HepG2 (cell line): ENCODE results near the gene MIDN. TPM values are rescaled to one million over a fixed set of nuclear protein-coding genes. Genes with fewer than 3 reads are reported as not detected.

ENCODE experiments used
- BCL6 ChIP-seq: IDR thresholded peaks from 2 replicates; pipeline ENCODE4 v1.6.1; 2016; ENCODE audit warnings: missing genetic modification reagents, missing compliant biosample characterization
- CHCHD3 ChIP-seq: sonication (generic); formaldehyde crosslinking; IDR thresholded peaks from 2 replicates; pipeline ENCODE4 v1.8.0; 2022; ENCODE audit warnings: mild to moderate bottlenecking, missing genetic modification reagents, moderate library complexity
- ETV6 ChIP-seq: sonication (generic); formaldehyde crosslinking; conservative IDR thresholded peaks from 2 replicates; pipeline ENCODE4 v1.4.0; 2020; ENCODE audit warnings: missing genetic modification reagents
- GFI1 ChIP-seq: sonication (generic); formaldehyde crosslinking; IDR thresholded peaks from 2 replicates; pipeline ENCODE4 v1.5.0; 2020; ENCODE audit warnings: missing genetic modification reagents, mild to moderate bottlenecking, borderline replicate concordance
- KAT8 ChIP-seq: IDR thresholded peaks from 2 replicates; pipeline ENCODE4 v1.6.1; 2016; ENCODE audit warnings: missing genetic modification reagents, missing compliant biosample characterization
- MBD4 ChIP-seq: IDR thresholded peaks from 2 replicates; pipeline ENCODE4 v1.6.1; 2012; ENCODE audit warnings: low read length, inconsistent platforms, borderline replicate concordance
- NCOA1 ChIP-seq: sonication (generic); formaldehyde crosslinking; IDR thresholded peaks from 2 replicates; pipeline ENCODE4 v1.9.0; 2021; ENCODE audit warnings: missing genetic modification reagents
- NCOA2 ChIP-seq: sonication (generic); formaldehyde crosslinking; IDR thresholded peaks from 2 replicates; pipeline ENCODE4 v1.8.0; 2022; ENCODE audit warnings: inconsistent platforms
- NFYB ChIP-seq: sonication (generic); formaldehyde crosslinking; IDR thresholded peaks from 2 replicates; pipeline ENCODE4 v1.4.0; 2020; ENCODE audit warnings: missing genetic modification reagents
- RFX1 ChIP-seq: fragments of 450-650 bp; IDR thresholded peaks from 2 replicates; pipeline ENCODE4 v1.6.1; 2017
- SKI ChIP-seq: fragments of 450-650 bp; IDR thresholded peaks from one replicate; pipeline ENCODE4 v1.6.1; 2018; ENCODE audit warnings: mild to moderate bottlenecking; ENCODE audit not compliant: partially characterized antibody
- TCF12 ChIP-seq, 2 experiments: fragments of 450-650 bp in 1 of 2; sonication (generic) in 1 of 2; formaldehyde crosslinking in 1 of 2; IDR thresholded peaks; 2 replicates each; pipeline versions ENCODE4 v1.6.1 to v1.8.0; 2017 to 2022; ENCODE audit warnings: antibody characterized with exemption in 1 of 2, mild to moderate bottlenecking in 1 of 2, missing genetic modification reagents in 1 of 2, moderate library complexity in 1 of 2
- TSC22D2 ChIP-seq: sonication (generic); formaldehyde crosslinking; IDR thresholded peaks from 2 replicates; pipeline ENCODE4 v1.5.1; 2020; ENCODE audit warnings: missing genetic modification reagents, mild to moderate bottlenecking, borderline replicate concordance
- ZFP82 ChIP-seq: sonication (generic); formaldehyde crosslinking; IDR thresholded peaks from 2 replicates; pipeline ENCODE4 v1.5.1; 2020; ENCODE audit warnings: mild to moderate bottlenecking, missing genetic modification reagents, borderline replicate concordance
- ZNF329 ChIP-seq: sonication (generic); formaldehyde crosslinking; IDR thresholded peaks from 2 replicates; pipeline ENCODE4 v1.9.0; 2021; ENCODE audit warnings: low read depth, mild to moderate bottlenecking, missing genetic modification reagents
- ZNF44 ChIP-seq: sonication (generic); formaldehyde crosslinking; IDR thresholded peaks from 2 replicates; pipeline ENCODE4 v1.5.1; 2020; ENCODE audit warnings: mild to moderate bottlenecking, missing genetic modification reagents
- ZNF468 ChIP-seq: sonication (generic); formaldehyde crosslinking; IDR thresholded peaks from 2 replicates; pipeline ENCODE4 v1.8.0; 2022; ENCODE audit warnings: mild to moderate bottlenecking, moderate library complexity, missing genetic modification reagents
- polyA plus RNA-seq, 8 experiments: library from polyadenylated mRNA; depleted of rRNA in 3 of 8; stranded (reverse) in 7 of 8; unstranded in 1 of 8; fragments of >200 nt; fragmentation: Illumina TruSeq in 4 of 8; extraction: Trizol in 4 of 8; gene quantifications; 2 replicates each; pipeline versions ENCODE4 v1.2.1 to v1.2.3, GENCODE V29; 2011 to 2016; ENCODE audit warnings: low read depth in 4 of 8, missing spikeins in 1 of 8, mixed read lengths in 1 of 8; ENCODE audit not compliant: insufficient read depth in 1 of 8
- total RNA-seq, 5 experiments: library from RNA; depleted of rRNA; stranded (reverse); fragments of >200 nt; fragmentation: Illumina TruSeq; extraction: Trizol; gene quantifications; 2 replicates each; pipeline ENCODE4 v1.2.3, GENCODE V29; 2016; ENCODE audit warnings: low read depth in 1 of 5
- TF ChIP-seq, protein P1 (sequence below): sonication (generic); formaldehyde crosslinking; IDR thresholded peaks from 2 replicates; pipeline ENCODE4 v1.5.1; 2020; ENCODE audit warnings: missing genetic modification reagents, mild to moderate bottlenecking, borderline replicate concordance
- TF ChIP-seq, protein P2 (sequence below): sonication (generic); formaldehyde crosslinking; IDR thresholded peaks from 2 replicates; pipeline ENCODE4 v1.5.1; 2020; ENCODE audit warnings: mild to moderate bottlenecking, missing genetic modification reagents, borderline replicate concordance
- TF ChIP-seq, protein P3 (sequence below): IDR thresholded peaks from 2 replicates; pipeline ENCODE4 v1.6.1; 2016; ENCODE audit warnings: low read depth, control low read depth
- TF ChIP-seq, protein P4 (sequence below): sonication (generic); formaldehyde crosslinking; IDR thresholded peaks from 2 replicates; pipeline ENCODE4 v1.4.0; 2020; ENCODE audit warnings: missing genetic modification reagents, mild to moderate bottlenecking, borderline replicate concordance
- TF ChIP-seq, protein P5 (sequence below): sonication (generic); formaldehyde crosslinking; IDR thresholded peaks from 2 replicates; pipeline ENCODE4 v1.4.0; 2020; ENCODE audit warnings: low read depth, mild to moderate bottlenecking, missing genetic modification reagents

MIDN gene
- total and polyA plus RNA-seq, 2 of the 13 experiments (the other 11 are each of a cell fraction or from before 2014, with no cell fraction given) = 8.4 to 18.0 TPM

DNA sequence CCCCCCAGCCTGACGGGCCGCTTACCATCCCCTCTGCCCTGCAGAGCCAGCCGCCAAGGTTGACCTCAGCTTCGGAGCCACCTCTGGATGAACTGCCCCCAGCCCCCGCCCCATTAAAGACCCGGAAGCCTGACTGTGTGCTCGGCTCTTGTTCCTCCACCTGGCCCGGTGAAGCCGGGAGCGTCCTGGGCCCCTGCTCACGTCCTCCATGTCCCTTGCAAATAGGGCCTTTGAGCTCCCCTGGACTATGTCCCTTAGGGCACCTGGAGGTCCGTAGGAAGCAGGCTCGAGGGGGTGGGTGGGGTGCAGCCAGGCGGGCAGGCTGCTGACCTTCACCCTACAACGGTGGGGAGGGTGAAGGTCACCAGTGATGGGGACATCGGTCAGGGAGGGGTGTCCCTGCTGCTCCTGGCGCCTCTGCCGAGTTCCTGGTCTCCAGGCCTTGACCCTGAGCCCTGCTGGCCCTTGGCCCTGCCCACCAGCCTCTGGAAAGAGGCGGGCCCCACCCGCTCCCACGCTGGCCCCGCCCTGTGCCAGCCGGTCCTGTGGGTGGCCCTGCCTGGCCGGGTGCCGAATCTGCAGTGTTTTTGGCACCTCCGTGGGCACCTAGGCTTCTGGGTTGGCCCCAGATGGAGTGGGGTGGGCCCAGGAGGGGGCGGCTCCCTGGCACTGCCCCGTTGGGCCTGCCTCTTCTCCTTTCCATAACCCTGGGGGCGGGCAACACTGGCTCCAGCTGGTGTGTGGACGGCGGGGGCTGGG lies 3.5 kb upstream of the MIDN start (continued):
- no peak for TF ChIP-seq TCF12 (IDR thresholded peaks at IDR 0.05)
- peak; percentile 96 for TF ChIP-seq TCF12 (CRISPR knock-in tag; IDR thresholded peaks at IDR 0.05)
- TF ChIP-seq GFI1 (CRISPR knock-in tag) = peak; percentile 78
- no peak for TF ChIP-seq TSC22D2 (CRISPR knock-in tag)
- peak; percentile 83 for TF ChIP-seq NCOA2 (CRISPR knock-in tag)
- TF ChIP-seq BCL6 (CRISPR knock-in tag) = peak; percentile 94
- TF ChIP-seq KAT8 (CRISPR knock-in tag) = no peak
- TF ChIP-seq MBD4 = no peak
- TF ChIP-seq, protein P1, sequence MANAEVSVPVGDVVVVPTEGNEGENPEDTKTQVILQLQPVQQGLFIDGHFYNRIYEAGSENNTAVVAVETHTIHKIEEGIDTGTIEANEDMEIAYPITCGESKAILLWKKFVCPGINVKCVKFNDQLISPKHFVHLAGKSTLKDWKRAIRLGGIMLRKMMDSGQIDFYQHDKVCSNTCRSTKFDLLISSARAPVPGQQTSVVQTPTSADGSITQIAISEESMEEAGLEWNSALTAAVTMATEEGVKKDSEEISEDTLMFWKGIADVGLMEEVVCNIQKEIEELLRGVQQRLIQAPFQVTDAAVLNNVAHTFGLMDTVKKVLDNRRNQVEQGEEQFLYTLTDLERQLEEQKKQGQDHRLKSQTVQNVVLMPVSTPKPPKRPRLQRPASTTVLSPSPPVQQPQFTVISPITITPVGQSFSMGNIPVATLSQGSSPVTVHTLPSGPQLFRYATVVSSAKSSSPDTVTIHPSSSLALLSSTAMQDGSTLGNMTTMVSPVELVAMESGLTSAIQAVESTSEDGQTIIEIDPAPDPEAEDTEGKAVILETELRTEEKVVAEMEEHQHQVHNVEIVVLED (CRISPR knock-in tag) = peak; percentile 70; the same call in 1 of the 2 replicates
- peak; percentile 94; the same call in 1 of the 2 replicates for TF ChIP-seq NCOA1 (CRISPR knock-in tag)
- TF ChIP-seq, protein P2, sequence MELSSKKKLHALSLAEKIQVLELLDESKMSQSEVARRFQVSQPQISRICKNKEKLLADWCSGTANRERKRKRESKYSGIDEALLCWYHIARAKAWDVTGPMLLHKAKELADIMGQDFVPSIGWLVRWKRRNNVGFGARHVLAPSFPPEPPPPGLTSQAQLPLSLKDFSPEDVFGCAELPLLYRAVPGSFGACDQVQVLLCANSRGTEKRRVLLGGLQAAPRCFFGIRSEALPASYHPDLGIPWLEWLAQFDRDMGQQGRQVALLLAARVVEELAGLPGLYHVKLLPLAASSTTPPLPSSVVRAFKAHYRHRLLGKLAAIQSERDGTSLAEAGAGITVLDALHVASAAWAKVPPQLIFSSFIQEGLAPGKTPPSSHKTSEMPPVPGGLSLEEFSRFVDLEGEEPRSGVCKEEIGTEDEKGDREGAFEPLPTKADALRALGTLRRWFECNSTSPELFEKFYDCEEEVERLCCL (CRISPR knock-in tag) = no peak
- TF ChIP-seq ETV6 = no peak
- no peak for TF ChIP-seq ZNF44 (CRISPR knock-in tag)
- TF ChIP-seq, protein P3, sequence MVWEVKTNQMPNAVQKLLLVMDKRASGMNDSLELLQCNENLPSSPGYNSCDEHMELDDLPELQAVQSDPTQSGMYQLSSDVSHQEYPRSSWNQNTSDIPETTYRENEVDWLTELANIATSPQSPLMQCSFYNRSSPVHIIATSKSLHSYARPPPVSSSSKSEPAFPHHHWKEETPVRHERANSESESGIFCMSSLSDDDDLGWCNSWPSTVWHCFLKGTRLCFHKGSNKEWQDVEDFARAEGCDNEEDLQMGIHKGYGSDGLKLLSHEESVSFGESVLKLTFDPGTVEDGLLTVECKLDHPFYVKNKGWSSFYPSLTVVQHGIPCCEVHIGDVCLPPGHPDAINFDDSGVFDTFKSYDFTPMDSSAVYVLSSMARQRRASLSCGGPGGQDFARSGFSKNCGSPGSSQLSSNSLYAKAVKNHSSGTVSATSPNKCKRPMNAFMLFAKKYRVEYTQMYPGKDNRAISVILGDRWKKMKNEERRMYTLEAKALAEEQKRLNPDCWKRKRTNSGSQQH (CRISPR knock-in tag) = no peak
- TF ChIP-seq SKI = peak; percentile 90
- no peak for TF ChIP-seq ZNF468
- no peak for TF ChIP-seq CHCHD3 (CRISPR knock-in tag)
- TF ChIP-seq ZNF329 (CRISPR knock-in tag) = no peak; the same call in 1 of the 2 replicates
- TF ChIP-seq RFX1 = no peak
- TF ChIP-seq NFYB (CRISPR knock-in tag) = peak; percentile 36
- TF ChIP-seq, protein P4, sequence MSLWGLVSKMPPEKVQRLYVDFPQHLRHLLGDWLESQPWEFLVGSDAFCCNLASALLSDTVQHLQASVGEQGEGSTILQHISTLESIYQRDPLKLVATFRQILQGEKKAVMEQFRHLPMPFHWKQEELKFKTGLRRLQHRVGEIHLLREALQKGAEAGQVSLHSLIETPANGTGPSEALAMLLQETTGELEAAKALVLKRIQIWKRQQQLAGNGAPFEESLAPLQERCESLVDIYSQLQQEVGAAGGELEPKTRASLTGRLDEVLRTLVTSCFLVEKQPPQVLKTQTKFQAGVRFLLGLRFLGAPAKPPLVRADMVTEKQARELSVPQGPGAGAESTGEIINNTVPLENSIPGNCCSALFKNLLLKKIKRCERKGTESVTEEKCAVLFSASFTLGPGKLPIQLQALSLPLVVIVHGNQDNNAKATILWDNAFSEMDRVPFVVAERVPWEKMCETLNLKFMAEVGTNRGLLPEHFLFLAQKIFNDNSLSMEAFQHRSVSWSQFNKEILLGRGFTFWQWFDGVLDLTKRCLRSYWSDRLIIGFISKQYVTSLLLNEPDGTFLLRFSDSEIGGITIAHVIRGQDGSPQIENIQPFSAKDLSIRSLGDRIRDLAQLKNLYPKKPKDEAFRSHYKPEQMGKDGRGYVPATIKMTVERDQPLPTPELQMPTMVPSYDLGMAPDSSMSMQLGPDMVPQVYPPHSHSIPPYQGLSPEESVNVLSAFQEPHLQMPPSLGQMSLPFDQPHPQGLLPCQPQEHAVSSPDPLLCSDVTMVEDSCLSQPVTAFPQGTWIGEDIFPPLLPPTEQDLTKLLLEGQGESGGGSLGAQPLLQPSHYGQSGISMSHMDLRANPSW (CRISPR knock-in tag) = peak; percentile 77; the same call in 1 of the 2 replicates
- no peak; the same call in 1 of the 2 replicates for TF ChIP-seq ZFP82 (CRISPR knock-in tag)
- TF ChIP-seq, protein P5, sequence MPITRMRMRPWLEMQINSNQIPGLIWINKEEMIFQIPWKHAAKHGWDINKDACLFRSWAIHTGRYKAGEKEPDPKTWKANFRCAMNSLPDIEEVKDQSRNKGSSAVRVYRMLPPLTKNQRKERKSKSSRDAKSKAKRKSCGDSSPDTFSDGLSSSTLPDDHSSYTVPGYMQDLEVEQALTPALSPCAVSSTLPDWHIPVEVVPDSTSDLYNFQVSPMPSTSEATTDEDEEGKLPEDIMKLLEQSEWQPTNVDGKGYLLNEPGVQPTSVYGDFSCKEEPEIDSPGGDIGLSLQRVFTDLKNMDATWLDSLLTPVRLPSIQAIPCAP (CRISPR knock-in tag) = 0 out of 2 replicates have a peak, but pooled peaks have one; percentile 50
